K562 (cell line): ENCODE measurements around the gene SH2D4B. TPM values are rescaled to one million over a fixed set of nuclear protein-coding genes. Genes with fewer than 3 reads are reported as not detected.

Experiments used
- ATAC-seq: fragments of 200-7000 bp; cut with Tn5 transposase; 3 replicates; pipeline ENCODE4 v1.9.1; 2020; ENCODE audit warnings: moderate library complexity
- BruUV-seq: library from RNA; stranded (reverse); fragments of 400-500 nt; replicated peaks from 2 replicates; lab custom pipeline; 2021; lab: Mats Ljungman, UMichigan
- CTCF ChIA-PET: fragments of 300-600 bp; formaldehyde crosslinking; extraction: SDS; loops from one replicate; lab custom pipeline; 2021; ENCODE audit warnings: low intra/inter-chr PET ratio; lab: Yijun Ruan, JAX
- POLR2A ChIA-PET: fragments of 300-600, 350-650 bp; sonication (Branson Sonifier 250); formaldehyde crosslinking; extraction: SDS; loops from one replicate; lab custom pipeline; 2021; ENCODE audit warnings: antibody characterized with exemption, inconsistent platforms; lab: Yijun Ruan, JAX
- DNase-seq, 4 experiments: peaks; one replicate each; pipeline versions ENCODE4 v3.0.0 to v3.0.0-alpha.2; 2011 to 2018; ENCODE audit warnings: low spot score in 3 of 4, mixed read lengths in 3 of 4; ENCODE audit errors: extremely low read depth in 1 of 4
- FAIRE-seq: peaks from 2 replicates; lab custom pipeline; 2011; peaks lifted over from hg19 to GRCh38; lab: Jason Lieb, UNC
- H2AFZ ChIP-seq: 2 replicates; pipeline ENCODE4 v1.6.0; 2011; ENCODE audit warnings: low read depth, low read length, control low read depth, inconsistent platforms
- H3K27ac ChIP-seq: fragments of 200-600 bp; 3 replicates; pipeline ENCODE4 v1.8.0; 2011; ENCODE audit warnings: low read depth, mild to moderate bottlenecking, control low read depth, inconsistent platforms, low read length, moderate library complexity, mixed read lengths; ENCODE audit errors: extremely low read depth
- H3K27me3 ChIP-seq, 2 experiments: fragments of 300-600 bp in 1 of 2; 2 replicates in 1 of 2; 3 replicates in 1 of 2; pipeline versions ENCODE4 v1.6.0 to v1.8.0; 2011; ENCODE audit warnings: inconsistent platforms in 2 of 2, low read length in 2 of 2, mild to moderate bottlenecking in 1 of 2, mixed read lengths in 1 of 2, moderate library complexity in 1 of 2; ENCODE audit not compliant: control insufficient read depth in 2 of 2, insufficient read depth in 2 of 2
- H3K36me3 ChIP-seq: fragments of 300-600 bp; 3 replicates; pipeline ENCODE4 v1.8.0; 2011; ENCODE audit warnings: mild to moderate bottlenecking, low read length, inconsistent platforms; ENCODE audit not compliant: control insufficient read depth, insufficient read depth
- H3K4me1 ChIP-seq, 2 experiments: fragments of 200-600 bp in 1 of 2; replicated peaks in 1 of 2; 2 replicates in 1 of 2; 3 replicates in 1 of 2; pipeline versions ENCODE4 v1.5.1 to v1.8.0; 2011; ENCODE audit warnings: inconsistent platforms in 2 of 2, low read length in 2 of 2, mild to moderate bottlenecking in 1 of 2, mixed read lengths in 1 of 2, moderate library complexity in 1 of 2; ENCODE audit not compliant: control insufficient read depth in 2 of 2, insufficient read depth in 2 of 2
- H3K4me2 ChIP-seq: 2 replicates; pipeline ENCODE4 v1.6.1; 2011; ENCODE audit warnings: low read length, control low read depth, inconsistent platforms, mixed read lengths; ENCODE audit not compliant: insufficient read depth
- H3K4me3 ChIP-seq: fragments of 200-600 bp; sonication (generic), shearing (Covaris generic); 2 replicates; pipeline ENCODE4 v1.5.1; 2016; ENCODE audit warnings: control low read depth, inconsistent platforms
- H3K79me2 ChIP-seq: fragments of 200-600 bp; 3 replicates; pipeline ENCODE4 v1.8.0; 2011; ENCODE audit warnings: low read length, inconsistent platforms; ENCODE audit not compliant: control insufficient read depth, insufficient read depth
- H3K9ac ChIP-seq, 2 experiments: 2 replicates each; pipeline versions ENCODE4 v1.6.0 to v1.6.1; 2011; ENCODE audit warnings: low read depth in 2 of 2, low read length in 2 of 2, control low read depth in 1 of 2, inconsistent platforms in 1 of 2, mild to moderate bottlenecking in 1 of 2, mixed read lengths in 1 of 2; ENCODE audit not compliant: insufficient read depth in 1 of 2
- H3K9me1 ChIP-seq: one replicate; pipeline ENCODE4 v1.6.0; 2011; ENCODE audit warnings: inconsistent platforms, mild to moderate bottlenecking, low read length, moderate library complexity; ENCODE audit not compliant: control insufficient read depth, insufficient read depth
- H3K9me3 ChIP-seq: replicated peaks from 2 replicates; pipeline ENCODE4 v1.5.1; 2011; ENCODE audit warnings: low read depth, low read length, inconsistent platforms; ENCODE audit not compliant: control insufficient read depth, insufficient read depth
- H4K20me1 ChIP-seq: replicated peaks from 2 replicates; pipeline ENCODE4 v1.6.1; 2011; ENCODE audit warnings: low read length, inconsistent platforms, mixed read lengths; ENCODE audit not compliant: control insufficient read depth, insufficient read depth
- HDGF ChIP-seq: fragments of 450-650 bp; IDR thresholded peaks from 2 replicates; pipeline ENCODE4 v1.6.1; 2016
- KDM2B ChIP-seq: fragments of 250-450 bp; sonication (Bioruptor Pico); IDR thresholded peaks from 2 replicates; pipeline ENCODE4 v1.8.0; 2021; ENCODE audit warnings: mild to moderate bottlenecking, moderate library complexity
- MIER1 ChIP-seq: fragments of 450-650 bp; IDR thresholded peaks from 2 replicates; pipeline ENCODE4 v1.6.1; 2016; ENCODE audit warnings: antibody characterized with exemption, mild to moderate bottlenecking, low read depth
- PKNOX1 ChIP-seq: fragments of 450-650 bp; IDR thresholded peaks from 2 replicates; pipeline ENCODE4 v1.6.1; 2016
- SP1 ChIP-seq: sonication (generic); formaldehyde crosslinking; IDR thresholded peaks from 2 replicates; pipeline ENCODE4 v1.8.1; 2022; ENCODE audit warnings: mild to moderate bottlenecking, missing genetic modification reagents
- ZNF282 ChIP-seq: sonication (generic); formaldehyde crosslinking; IDR thresholded peaks from 2 replicates; pipeline ENCODE4 v1.8.1; 2023; ENCODE audit warnings: missing genetic modification reagents
- ZNF766 ChIP-seq: fragments of 200-800 bp; sonication (Bioruptor generic); conservative IDR thresholded peaks from 2 replicates; pipeline ENCODE4 v1.6.1; 2016; ENCODE audit warnings: missing genetic modification characterization, missing compliant biosample characterization
- WGBS: fragments of 100-300 bp; shearing (Covaris generic); methylation state at CpG from one replicate; pipeline ENCODE4 v1.1.6; 2016; ENCODE audit warnings: low coverage, mixed read lengths; ENCODE audit not compliant: insufficient coverage; ENCODE audit errors: missing lambda C conversion rate; 5-methylcytosine and 5-hydroxymethylcytosine counted together
- in situ Hi-C: fragments of 300-500 bp; cut with MboI; formaldehyde crosslinking; loops from 4 replicates; pipeline ENCODE4 v1.15.0; 2018; ENCODE audit warnings: inconsistent platforms, mixed read lengths
- intact Hi-C: fragments of 100-400 bp; cut with micrococcal nuclease; formaldehyde crosslinking; loops from 2 replicates; pipeline ENCODE4 v1.14.2; 2022
- polyA plus RNA-seq, 8 experiments: library from polyadenylated mRNA; depleted of rRNA in 4 of 8; stranded (reverse) in 5 of 8; unstranded in 3 of 8; fragments of >200 nt; fragmentation: Nextera tagmentation in 2 of 8; fragmentation: Illumina TruSeq in 1 of 8; extraction: Ambion mirVana in 2 of 8; extraction: Trizol in 1 of 8; gene quantifications; 2 replicates each; pipeline versions ENCODE4 v1.2.1 to v1.2.3, GENCODE V29; 2011 to 2014; ENCODE audit warnings: inconsistent platforms in 1 of 8, missing spikeins in 1 of 8
- total RNA-seq, 7 experiments: library from RNA; depleted of rRNA in 6 of 7; stranded (reverse); fragments of >200 nt in 6 of 7; fragmentation: Illumina TruSeq in 2 of 7; extraction: Trizol in 2 of 7; gene quantifications; 2 replicates each; pipeline versions ENCODE4 v1.2.1 to v1.2.3, GENCODE V29; 2011 to 2021; ENCODE audit warnings: low replicate concordance in 1 of 7
- TF ChIP-seq, protein P1 (sequence below): fragments of 200-800 bp; sonication (Bioruptor generic); IDR thresholded peaks from 2 replicates; pipeline ENCODE4 v1.6.1; 2017; ENCODE audit warnings: missing genetic modification characterization, missing compliant biosample characterization

The SH2D4B gene
- total and polyA plus RNA-seq, 9 of the 15 experiments (the other 6 are each of a cell fraction or from before 2014, with no cell fraction given): 0.03 to 0.14 (median 0.04) TPM; not detected in 4

- 0% methylated on average over 3 of the region's 3 CpGs for WGBS
Observed at GRCh38 chr10:80672613-80673012, 134.9 kb downstream of the SH2D4B start.

GRCh38 chr10:80674809-80675208 lies 137.1 kb downstream of the SH2D4B start:
- H3K4me1 ChIP-seq: no peaks in the 10 kb centered on the region
- intact Hi-C loops: no loop called here
- H2AFZ ChIP-seq: no peak overlapping the region
- no peaks in the 10 kb centered on the region for H3K9me3 ChIP-seq
- no peak overlapping the region for H3K9ac ChIP-seq
- H3K79me2 ChIP-seq: no peaks in the 10 kb centered on the region
- BruUV-seq: no TSS peak
- H3K36me3 ChIP-seq: no peaks in the 10 kb centered on the region
- POLR2A ChIA-PET: no interaction called here
- H3K4me2 ChIP-seq: no peak overlapping the region
- H4K20me1 ChIP-seq: no peaks in the 10 kb centered on the region
- TF ChIP-seq PKNOX1 (no peak), MIER1 (no peak), ZNF766 (CRISPR knock-in tag) (no peak)
- TF ChIP-seq, protein P1, sequence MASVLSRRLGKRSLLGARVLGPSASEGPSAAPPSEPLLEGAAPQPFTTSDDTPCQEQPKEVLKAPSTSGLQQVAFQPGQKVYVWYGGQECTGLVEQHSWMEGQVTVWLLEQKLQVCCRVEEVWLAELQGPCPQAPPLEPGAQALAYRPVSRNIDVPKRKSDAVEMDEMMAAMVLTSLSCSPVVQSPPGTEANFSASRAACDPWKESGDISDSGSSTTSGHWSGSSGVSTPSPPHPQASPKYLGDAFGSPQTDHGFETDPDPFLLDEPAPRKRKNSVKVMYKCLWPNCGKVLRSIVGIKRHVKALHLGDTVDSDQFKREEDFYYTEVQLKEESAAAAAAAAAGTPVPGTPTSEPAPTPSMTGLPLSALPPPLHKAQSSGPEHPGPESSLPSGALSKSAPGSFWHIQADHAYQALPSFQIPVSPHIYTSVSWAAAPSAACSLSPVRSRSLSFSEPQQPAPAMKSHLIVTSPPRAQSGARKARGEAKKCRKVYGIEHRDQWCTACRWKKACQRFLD (CRISPR knock-in tag): no peak
- TF ChIP-seq, all 486 proteins: peak for 0
- Histone ChIP-seq H3K4me3 (no peak overlapping the region), H3K27me3 (peaks cover 9 to 18% of the 10 kb centered on the region in 2 experiments; a peak in 4 of 5 replicates), H3K9me1 (no peaks in the 10 kb centered on the region), H3K27ac (no peak overlapping the region)
- CTCF ChIA-PET: interaction anchor here (1.1 kb wide), 1 partner anchor 16 kb away, joined by 4 read pairs; no protein-coding TSS in a partner anchor
- no peak for ATAC-seq
- FAIRE-seq: no peak
- DNase-seq: no peak
- 0% methylated on average over 1 of the region's 1 CpG for WGBS
- in situ Hi-C loops: no loop called here

More at GRCh38 chr10:80672613-80673012, 134.9 kb downstream of the SH2D4B start:
- Histone ChIP-seq H3K79me2 (no peaks in the 10 kb centered on the region), H3K4me1 (no peaks in the 10 kb centered on the region), H4K20me1 (no peaks in the 10 kb centered on the region), H3K9ac (no peak overlapping the region), H3K27me3 (peaks cover 9 to 18% of the 10 kb centered on the region in 2 experiments; a peak in 4 of 5 replicates), H3K4me3 (no peak overlapping the region), H3K27ac (no peak overlapping the region), H3K4me2 (no peak overlapping the region), H3K9me1 (no peaks in the 10 kb centered on the region), H3K36me3 (no peaks in the 10 kb centered on the region), H2AFZ (no peak overlapping the region), H3K9me3 (no peaks in the 10 kb centered on the region)
- ATAC-seq (no peak), FAIRE-seq (no peak), DNase-seq (no peak)
- TF ChIP-seq KDM2B (CRISPR knock-in tag): no peak
- no peak for TF ChIP-seq HDGF
- TF ChIP-seq ZNF282: no peak
- TF ChIP-seq SP1 (CRISPR knock-in tag): no peak
- no TSS peak for BruUV-seq
- in situ Hi-C loops (no loop called here), intact Hi-C loops (no loop called here)
- CTCF ChIA-PET: no interaction called here
- POLR2A ChIA-PET: no interaction called here
